Tracheal epithelial cell (primary cell): ENCODE data around the gene HLA-DQA1. TPM values are rescaled to one million over a fixed set of nuclear protein-coding genes. Genes with fewer than 3 reads are reported as not detected.

Experiments used
- total RNA-seq: library from RNA; depleted of rRNA; stranded (reverse); fragments of >200 nt; gene quantifications from 2 replicates; pipeline ENCODE4 v1.2.1, GENCODE V29; 2014

The HLA-DQA1 gene
- total RNA-seq = 0.24 TPM in 1 of 2 replicates, not detected in the other

GRCh38 chr6:32637219-32637880, at the start of gene HLA-DQA1:
Gene HLA-DQA1 (plus strand): TSS chr6:32637406. CDS start chr6:32637459, 53 bp downstream.

GRCh38 chr6:32589596-32590449, 47.4 kb upstream of the HLA-DQA1 start, which contains the start of gene HLA-DRB1:
Gene HLA-DRB1 (minus strand): TSS chr6:32589848. CDS start chr6:32589742, 106 bp downstream.

GRCh38 chr6:32666420-32667300, 29.5 kb downstream of the HLA-DQA1 start, which contains the start of gene HLA-DQB1:
Gene HLA-DQB1 (minus strand): TSS chr6:32666657. CDS start chr6:32666607, 50 bp downstream.

Other genes starting within 250 kb of the HLA-DQA1 start
- gene BTNL2, start 230.2 kb upstream of the HLA-DQA1 start, total RNA-seq = not detected in 2 replicates
- not detected in 2 replicates for gene HLA-DRA, start 197.5 kb upstream of the HLA-DQA1 start, total RNA-seq
- gene HLA-DRB5, start 107.1 kb upstream of the HLA-DQA1 start, total RNA-seq = under 0.01 TPM in 1 of 2 replicates, not detected in the other
- gene HLA-DRB1, start 47.6 kb upstream of the HLA-DQA1 start, total RNA-seq = 3.4 TPM in 1 of 2 replicates, not detected in the other
- gene HLA-DQB1, start 29.3 kb downstream of the HLA-DQA1 start, total RNA-seq = 7.7 TPM in 1 of 2 replicates, not detected in the other
- not detected in 2 replicates for gene HLA-DQA2, start 104.0 kb downstream of the HLA-DQA1 start, total RNA-seq
- gene HLA-DQB2, start 126.1 kb downstream of the HLA-DQA1 start, total RNA-seq = not detected in 2 replicates
- 0.72 and 1.9 TPM in 2 replicates for gene HLA-DOB, start 179.6 kb downstream of the HLA-DQA1 start, total RNA-seq
- 19.4 and 32.8 TPM in 2 replicates for gene TAP2, start 201.3 kb downstream of the HLA-DQA1 start, total RNA-seq
- 16.0 and 48.4 TPM in 2 replicates for gene PSMB8, start 206.6 kb downstream of the HLA-DQA1 start, total RNA-seq
- 43.5 and 87.0 TPM in 2 replicates for gene TAP1, start 216.3 kb downstream of the HLA-DQA1 start, total RNA-seq
- gene PSMB9, start 216.8 kb downstream of the HLA-DQA1 start, total RNA-seq = 3.4 and 16.1 TPM in 2 replicates